Uterus (tissue), 2 donors: Measurements from ENCODE around the gene IKZF1.

Experiments used
- POLR2A ChIP-seq, 2 donors: fragments of 450-650 bp; IDR thresholded peaks; one replicate each; pipeline ENCODE4 v1.6.1; 2016; ENCODE audit warnings: antibody characterized with exemption in 2 of 2, mild to moderate bottlenecking in 1 of 2, moderate library complexity in 1 of 2
- TF ChIP-seq, protein P1 (sequence below), 4 experiments: fragments of 200-600 bp in 2 of 4; fragments of 450-650 bp in 2 of 4; sonication (generic) in 2 of 4; IDR thresholded peaks; one replicate each; pipeline ENCODE4 v1.5.1; 2016 to 2019; ENCODE audit warnings: antibody characterized with exemption in 4 of 4, mild to moderate bottlenecking in 2 of 4, moderate library complexity in 1 of 4

DNA sequence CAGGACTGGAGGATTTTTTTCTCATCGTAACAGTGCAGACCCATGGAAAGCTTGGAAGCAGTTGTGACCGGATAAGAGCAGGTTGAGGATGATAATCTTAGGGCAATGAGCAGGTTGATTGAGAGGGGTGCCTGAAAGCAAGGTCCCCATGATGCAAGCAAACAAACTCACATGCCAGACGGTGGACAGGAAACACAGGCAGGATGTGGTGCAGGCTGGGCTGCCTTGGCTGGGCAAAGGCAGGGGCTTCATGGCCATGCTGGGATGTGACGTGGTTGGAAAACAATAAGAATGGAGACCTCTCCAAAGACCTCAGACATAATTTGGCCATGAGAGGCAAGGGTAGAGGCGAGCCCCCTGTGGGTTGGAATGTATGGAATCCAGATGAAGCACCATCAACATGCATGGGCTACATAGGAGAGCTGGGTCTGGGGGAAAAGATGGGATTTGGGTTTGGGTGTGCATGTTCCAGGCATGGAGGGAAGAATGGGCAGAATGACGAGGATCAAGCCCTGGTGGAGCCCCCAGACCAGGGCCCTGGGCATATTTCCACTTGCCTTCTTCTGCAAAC lies 58.3 kb downstream of the IKZF1 start:
- TF ChIP-seq, protein P1, sequence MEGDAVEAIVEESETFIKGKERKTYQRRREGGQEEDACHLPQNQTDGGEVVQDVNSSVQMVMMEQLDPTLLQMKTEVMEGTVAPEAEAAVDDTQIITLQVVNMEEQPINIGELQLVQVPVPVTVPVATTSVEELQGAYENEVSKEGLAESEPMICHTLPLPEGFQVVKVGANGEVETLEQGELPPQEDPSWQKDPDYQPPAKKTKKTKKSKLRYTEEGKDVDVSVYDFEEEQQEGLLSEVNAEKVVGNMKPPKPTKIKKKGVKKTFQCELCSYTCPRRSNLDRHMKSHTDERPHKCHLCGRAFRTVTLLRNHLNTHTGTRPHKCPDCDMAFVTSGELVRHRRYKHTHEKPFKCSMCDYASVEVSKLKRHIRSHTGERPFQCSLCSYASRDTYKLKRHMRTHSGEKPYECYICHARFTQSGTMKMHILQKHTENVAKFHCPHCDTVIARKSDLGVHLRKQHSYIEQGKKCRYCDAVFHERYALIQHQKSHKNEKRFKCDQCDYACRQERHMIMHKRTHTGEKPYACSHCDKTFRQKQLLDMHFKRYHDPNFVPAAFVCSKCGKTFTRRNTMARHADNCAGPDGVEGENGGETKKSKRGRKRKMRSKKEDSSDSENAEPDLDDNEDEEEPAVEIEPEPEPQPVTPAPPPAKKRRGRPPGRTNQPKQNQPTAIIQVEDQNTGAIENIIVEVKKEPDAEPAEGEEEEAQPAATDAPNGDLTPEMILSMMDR (IDR thresholded peaks at IDR 0.05): no peak
- no peak for TF ChIP-seq POLR2A (IDR thresholded peaks at IDR 0.05)
